Measurements from ENCODE around the gene SYT1. TPM values are rescaled to one million over a fixed set of nuclear protein-coding genes. Genes with fewer than 3 reads are reported as not detected.
A peak's percentile ranks its signal among the peaks of the same experiment; 100 is the strongest.

Gene SYT1
- total and polyA plus RNA-seq, 2 donors (not counting 1 experiment from before 2014, with no cell fraction given), result 0.90 to 2.1 TPM

DNA sequence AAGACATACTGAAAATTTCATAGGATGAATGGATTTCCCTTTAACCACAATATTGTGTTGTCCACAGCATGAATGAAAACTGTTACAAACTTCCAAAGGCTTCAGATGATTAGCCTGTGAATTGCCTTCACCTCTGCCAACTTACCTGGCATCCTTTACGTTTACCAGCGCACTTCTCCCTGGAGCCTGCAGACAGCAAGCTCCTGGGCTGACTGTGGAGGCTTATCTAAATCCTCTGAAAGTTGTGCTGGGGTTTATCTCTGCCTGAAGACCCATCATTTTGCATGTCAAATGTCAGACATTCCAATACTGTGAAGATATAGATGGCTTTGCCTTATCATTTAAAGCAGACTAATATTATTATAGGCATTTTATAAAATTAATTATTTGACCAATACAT is 403.0 kb downstream of the SYT1 start:
- TF ChIP-seq, protein P1, sequence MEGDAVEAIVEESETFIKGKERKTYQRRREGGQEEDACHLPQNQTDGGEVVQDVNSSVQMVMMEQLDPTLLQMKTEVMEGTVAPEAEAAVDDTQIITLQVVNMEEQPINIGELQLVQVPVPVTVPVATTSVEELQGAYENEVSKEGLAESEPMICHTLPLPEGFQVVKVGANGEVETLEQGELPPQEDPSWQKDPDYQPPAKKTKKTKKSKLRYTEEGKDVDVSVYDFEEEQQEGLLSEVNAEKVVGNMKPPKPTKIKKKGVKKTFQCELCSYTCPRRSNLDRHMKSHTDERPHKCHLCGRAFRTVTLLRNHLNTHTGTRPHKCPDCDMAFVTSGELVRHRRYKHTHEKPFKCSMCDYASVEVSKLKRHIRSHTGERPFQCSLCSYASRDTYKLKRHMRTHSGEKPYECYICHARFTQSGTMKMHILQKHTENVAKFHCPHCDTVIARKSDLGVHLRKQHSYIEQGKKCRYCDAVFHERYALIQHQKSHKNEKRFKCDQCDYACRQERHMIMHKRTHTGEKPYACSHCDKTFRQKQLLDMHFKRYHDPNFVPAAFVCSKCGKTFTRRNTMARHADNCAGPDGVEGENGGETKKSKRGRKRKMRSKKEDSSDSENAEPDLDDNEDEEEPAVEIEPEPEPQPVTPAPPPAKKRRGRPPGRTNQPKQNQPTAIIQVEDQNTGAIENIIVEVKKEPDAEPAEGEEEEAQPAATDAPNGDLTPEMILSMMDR (conservative IDR thresholded peaks at IDR 0.05 in 1 of 2, IDR thresholded peaks at IDR 0.05 in 1 of 2; ENCODE audit: low read depth in 1 of 2, low read length in 2 of 2), result no peak
- TF ChIP-seq EZH2 (IDR thresholded peaks at IDR 0.05; ENCODE audit: low read length, missing control alignments), result no peak
- Histone ChIP-seq H3K27ac (ENCODE audit: insufficient read depth, low read length) (no peak overlapping the region), H3K36me3 (ENCODE audit: control insufficient read depth, insufficient read depth, low read length) (no peaks in the 10 kb centered on the region), H3K27me3 (ENCODE audit: control insufficient read depth, insufficient read depth, low read length) (no peaks in the 10 kb centered on the region), H3K9me3 (ENCODE audit: control insufficient read depth, insufficient read depth, low read depth, low read length) (no peaks in the 10 kb centered on the region), H2AFZ (ENCODE audit: low read length) (no peak overlapping the region), H3K4me3 (replicated peaks in 1 of 4; ENCODE audit: control extremely low read depth in 1 of 4, insufficient read depth in 1 of 4, low read depth in 3 of 4, low read length in 4 of 4) (no peak overlapping the region), H3K4me2 (ENCODE audit: extremely low read depth, insufficient read depth, low read length) (no peak overlapping the region), H3K9ac (ENCODE audit: insufficient read depth, low read length) (no peak overlapping the region), H3K79me2 (ENCODE audit: control insufficient read depth, insufficient read depth, low read length) (no peaks in the 10 kb centered on the region), H4K20me1 (ENCODE audit: control insufficient read depth, extremely low read depth, insufficient read depth, low read length) (no peaks in the 10 kb centered on the region), H3K4me1 (ENCODE audit: control insufficient read depth, extremely low read depth, insufficient read depth, low read length) (no peaks in the 10 kb centered on the region)
- no peak for DNase-seq (ENCODE audit: low read depth in 2 of 2)

DNA sequence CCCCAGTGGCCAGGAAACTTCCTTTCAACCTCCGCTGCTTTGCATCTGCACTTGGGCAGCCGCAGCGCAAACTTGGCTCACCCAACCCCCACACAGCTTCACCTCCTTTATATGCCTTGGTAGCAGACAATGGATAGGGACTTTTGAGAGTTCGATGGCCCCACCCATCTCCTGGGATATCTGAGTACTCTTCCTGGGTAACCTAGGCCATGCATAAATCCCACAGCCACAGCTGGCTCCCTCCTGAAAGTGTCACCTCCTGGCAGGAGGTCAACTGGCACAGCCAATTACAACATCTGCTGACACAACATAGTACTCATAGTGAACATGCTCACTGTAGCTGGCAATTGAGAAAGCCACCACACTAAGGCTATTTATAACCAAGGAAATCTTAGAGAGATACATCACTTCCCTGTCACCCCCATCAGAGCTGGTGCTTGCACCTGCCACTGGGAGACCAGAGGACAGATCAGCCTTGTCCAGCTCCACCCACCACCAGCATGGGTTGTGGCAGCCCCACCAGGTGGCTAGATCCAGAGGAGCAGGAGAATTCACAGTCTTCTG is 410.0 kb downstream of the SYT1 start:
- DNase-seq (ENCODE audit: low read depth in 2 of 2), result peak in 1 of 2 donors; percentile 9

DNA sequence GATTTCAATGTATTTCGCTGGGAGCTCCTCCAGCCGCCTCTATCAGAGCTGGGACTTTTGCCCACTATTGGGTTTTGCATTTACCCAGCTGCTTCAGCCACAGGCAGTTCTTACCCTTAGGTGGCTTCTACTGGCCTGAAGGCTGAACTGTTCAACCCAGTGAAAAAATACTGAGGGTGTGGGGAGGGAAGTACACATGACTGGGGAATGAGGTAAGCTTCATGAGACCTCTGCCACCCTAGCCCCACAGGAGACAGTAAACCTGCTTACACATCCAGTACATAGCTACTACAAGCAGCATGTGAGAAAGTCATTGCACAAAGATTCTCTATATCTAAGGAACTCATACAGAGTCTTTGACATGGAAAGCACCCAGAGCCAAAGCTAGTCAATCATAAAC is 411.1 kb downstream of the SYT1 start:
- Histone ChIP-seq H3K4me2 (ENCODE audit: extremely low read depth, insufficient read depth, low read length) (no peak overlapping the region), H3K4me3 (replicated peaks in 1 of 4; ENCODE audit: control extremely low read depth in 1 of 4, insufficient read depth in 1 of 4, low read depth in 3 of 4, low read length in 4 of 4) (no peak overlapping the region), H4K20me1 (ENCODE audit: control insufficient read depth, extremely low read depth, insufficient read depth, low read length) (no peaks in the 10 kb centered on the region), H3K4me1 (ENCODE audit: control insufficient read depth, extremely low read depth, insufficient read depth, low read length) (no peaks in the 10 kb centered on the region), H3K27me3 (ENCODE audit: control insufficient read depth, insufficient read depth, low read length) (no peaks in the 10 kb centered on the region), H2AFZ (ENCODE audit: low read length) (no peak overlapping the region), H3K36me3 (ENCODE audit: control insufficient read depth, insufficient read depth, low read length) (no peaks in the 10 kb centered on the region), H3K79me2 (ENCODE audit: control insufficient read depth, insufficient read depth, low read length) (no peaks in the 10 kb centered on the region), H3K27ac (ENCODE audit: insufficient read depth, low read length) (no peak overlapping the region), H3K9me3 (ENCODE audit: control insufficient read depth, insufficient read depth, low read depth, low read length) (no peaks in the 10 kb centered on the region), H3K9ac (ENCODE audit: insufficient read depth, low read length) (no peak overlapping the region)
- TF ChIP-seq EZH2 (IDR thresholded peaks at IDR 0.05; ENCODE audit: low read length, missing control alignments), result no peak
- TF ChIP-seq, protein P1 (conservative IDR thresholded peaks at IDR 0.05 in 1 of 2, IDR thresholded peaks at IDR 0.05 in 1 of 2; ENCODE audit: low read depth in 1 of 2, low read length in 2 of 2), result no peak
- peak in 1 of 2 donors; percentile 42 for DNase-seq (ENCODE audit: low read depth in 2 of 2)

More for the DNA sequence above, 410.0 kb downstream of the SYT1 start:
- no peak overlapping the region for H3K4me3 ChIP-seq (replicated peaks in 1 of 4; ENCODE audit: control extremely low read depth in 1 of 4, insufficient read depth in 1 of 4, low read depth in 3 of 4, low read length in 4 of 4)
- H4K20me1 ChIP-seq (ENCODE audit: control insufficient read depth, extremely low read depth, insufficient read depth, low read length), result no peaks in the 10 kb centered on the region
- no peak overlapping the region for H3K9ac ChIP-seq (ENCODE audit: insufficient read depth, low read length)
- H3K79me2 ChIP-seq (ENCODE audit: control insufficient read depth, insufficient read depth, low read length), result no peaks in the 10 kb centered on the region
- no peak for TF ChIP-seq EZH2 (IDR thresholded peaks at IDR 0.05; ENCODE audit: low read length, missing control alignments)
- TF ChIP-seq, protein P1 (conservative IDR thresholded peaks at IDR 0.05 in 1 of 2, IDR thresholded peaks at IDR 0.05 in 1 of 2; ENCODE audit: low read depth in 1 of 2, low read length in 2 of 2), result no peak
- no peaks in the 10 kb centered on the region for H3K9me3 ChIP-seq (ENCODE audit: control insufficient read depth, insufficient read depth, low read depth, low read length)
- no peaks in the 10 kb centered on the region for H3K4me1 ChIP-seq (ENCODE audit: control insufficient read depth, extremely low read depth, insufficient read depth, low read length)
- no peak overlapping the region for H3K27ac ChIP-seq (ENCODE audit: insufficient read depth, low read length)
- H3K36me3 ChIP-seq (ENCODE audit: control insufficient read depth, insufficient read depth, low read length), result no peaks in the 10 kb centered on the region
- no peaks in the 10 kb centered on the region for H3K27me3 ChIP-seq (ENCODE audit: control insufficient read depth, insufficient read depth, low read length)
- H2AFZ ChIP-seq (ENCODE audit: low read length), result no peak overlapping the region
- no peak overlapping the region for H3K4me2 ChIP-seq (ENCODE audit: extremely low read depth, insufficient read depth, low read length)
